GM21423 (cell line): ENCODE measurements around the gene SLC47A2.

ENCODE experiments used
- ATAC-seq: cut with Tn5 transposase; IDR thresholded peaks from one replicate; pipeline ENCODE4 v1.9.1; 2021; ENCODE audit warnings: mild to moderate bottlenecking, moderate library complexity; ENCODE audit not compliant: unreplicated experiment

Gene SLC47A2

DNA sequence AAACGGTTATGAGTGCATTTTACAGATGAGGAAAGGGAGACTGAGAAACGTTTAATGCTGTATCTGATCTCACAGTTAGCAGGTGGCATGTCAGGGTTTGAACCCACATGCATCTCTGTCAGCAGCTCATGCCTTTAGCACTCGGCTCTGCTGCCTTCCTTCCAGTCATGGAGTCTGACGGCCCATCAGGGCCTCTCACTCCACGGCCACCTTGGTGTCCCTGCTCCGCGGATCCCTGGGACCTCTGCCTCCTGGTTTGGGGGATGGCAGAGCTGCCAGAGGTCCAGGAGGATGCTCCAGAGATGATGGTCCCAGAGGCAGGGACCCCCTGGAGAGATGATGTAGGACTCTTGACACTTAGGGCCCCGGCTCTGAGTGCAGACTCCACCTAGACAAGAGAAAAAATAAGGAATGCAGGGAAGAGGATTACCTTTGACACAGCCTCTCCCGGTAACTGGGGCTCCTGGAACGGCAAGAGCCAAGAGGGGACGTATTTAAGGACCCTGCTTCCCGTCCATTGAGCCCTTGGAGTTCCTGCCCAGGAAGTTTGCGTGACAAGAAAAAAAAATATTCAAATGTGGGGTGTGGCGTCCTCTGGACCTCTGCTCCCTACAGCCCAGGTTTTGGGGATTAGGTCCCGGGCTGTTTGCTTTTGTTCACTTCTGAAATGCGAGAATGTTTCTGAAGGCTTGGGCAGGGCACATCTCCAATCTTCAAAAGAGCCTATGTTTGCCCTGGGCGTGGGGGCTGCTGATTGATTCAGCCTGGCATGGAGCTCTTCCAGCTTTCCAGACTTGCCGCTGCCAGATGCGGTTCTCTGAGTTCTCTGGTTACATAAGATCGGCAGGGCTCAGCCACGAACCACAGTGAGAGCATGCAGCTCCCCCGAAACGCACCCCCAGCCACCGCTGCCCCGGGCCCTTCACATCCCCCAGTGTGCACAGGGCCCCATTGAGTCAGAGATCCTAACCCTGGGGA is 31.7 kb upstream of the SLC47A2 start, which contains the start of gene ALDH3A1:
Gene ALDH3A1 (minus strand): TSS at position 470 of the 978 bp plus-strand sequence. CDS start 3,169 bp downstream, outside the sequence.
- ATAC-seq, result no peak

DNA sequence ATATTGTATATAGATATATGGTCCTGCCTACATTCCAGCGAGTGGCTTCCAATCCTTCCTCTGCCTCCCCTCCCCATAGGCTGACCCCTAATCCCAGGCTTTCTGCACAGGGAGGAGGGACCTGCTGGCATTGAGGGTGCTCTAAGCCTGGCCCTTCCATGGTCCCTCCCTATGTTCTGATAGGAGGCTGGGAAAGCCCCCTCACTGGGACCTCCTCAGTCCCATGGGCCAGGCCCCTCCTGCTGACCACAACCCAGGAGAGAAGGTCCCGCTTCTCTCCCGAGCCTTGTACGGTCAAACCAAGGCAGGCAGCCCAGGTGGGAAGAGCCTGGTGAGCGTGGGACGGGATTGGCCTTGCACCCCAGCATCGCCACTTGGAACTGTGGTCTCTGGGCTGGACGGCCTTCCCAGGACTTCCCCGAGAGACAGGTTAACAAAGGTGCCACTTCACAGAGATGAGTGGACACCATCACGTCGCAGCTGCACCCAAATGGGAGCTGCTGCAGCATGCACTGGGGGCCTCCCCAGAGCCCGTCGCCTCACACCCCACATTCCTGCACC is 30.9 kb upstream of the SLC47A2 start:
- ATAC-seq, result no peak

DNA sequence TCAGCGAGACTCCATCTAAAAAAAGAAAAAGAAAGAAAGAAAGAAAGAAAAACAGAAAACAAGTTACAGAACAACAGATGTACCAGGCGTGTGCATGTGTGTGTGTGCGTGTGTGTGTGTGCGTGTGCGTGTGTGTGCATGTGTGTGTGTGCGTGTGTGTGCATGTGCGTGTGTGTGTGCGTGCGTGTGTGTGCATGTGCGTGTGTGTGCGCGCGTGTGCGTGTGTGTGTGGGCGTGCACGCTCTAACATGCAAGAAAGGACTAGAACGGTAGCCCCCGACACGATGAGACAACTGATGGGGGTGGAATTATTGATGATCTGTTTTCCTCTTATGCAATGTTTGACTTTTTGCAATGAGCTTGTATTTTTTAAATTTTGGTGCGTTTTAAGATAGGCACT is 30.1 kb upstream of the SLC47A2 start:
- ATAC-seq, result no peak

DNA sequence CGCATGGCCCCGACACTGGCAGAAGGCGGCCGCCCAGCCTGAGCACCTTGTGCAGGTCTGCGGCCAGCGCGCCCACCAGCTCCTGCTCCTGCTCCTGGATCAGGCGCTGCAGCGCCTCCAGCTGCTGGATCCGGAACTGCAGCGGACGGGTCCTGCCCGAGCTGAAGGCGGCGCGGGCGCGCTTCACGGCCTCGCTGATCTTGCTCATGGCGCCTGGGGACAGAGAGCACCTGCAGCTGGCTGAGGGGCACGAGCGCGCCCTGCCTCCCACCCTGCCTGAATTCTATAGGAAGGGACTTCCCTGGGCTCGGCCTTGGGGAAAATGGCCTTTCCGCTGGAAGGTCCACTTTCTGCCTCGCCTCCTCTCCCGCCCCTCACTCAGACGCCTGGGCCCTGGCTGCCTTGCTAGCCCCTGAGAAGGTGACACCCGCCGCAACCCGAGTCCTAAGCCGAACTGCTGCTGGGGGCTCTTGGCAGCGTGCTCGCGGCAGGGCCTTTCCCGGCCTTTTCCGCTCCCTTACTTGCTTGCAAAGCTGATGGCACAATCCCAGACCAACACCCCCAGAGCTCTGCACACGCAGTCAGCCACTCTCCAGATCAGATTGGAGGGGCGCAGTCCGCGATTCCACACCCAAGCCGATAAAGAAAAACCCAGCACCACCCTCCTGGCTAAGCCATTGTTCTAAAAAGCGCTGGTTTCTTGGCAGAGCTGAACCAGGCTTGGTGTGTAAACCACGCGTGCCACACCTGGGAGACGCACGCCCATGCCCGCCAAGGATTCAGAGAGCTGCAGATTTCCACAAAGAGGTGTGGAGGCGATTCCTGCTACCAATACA is 28.8 kb upstream of the SLC47A2 start:
- peak; percentile 57 for ATAC-seq

DNA sequence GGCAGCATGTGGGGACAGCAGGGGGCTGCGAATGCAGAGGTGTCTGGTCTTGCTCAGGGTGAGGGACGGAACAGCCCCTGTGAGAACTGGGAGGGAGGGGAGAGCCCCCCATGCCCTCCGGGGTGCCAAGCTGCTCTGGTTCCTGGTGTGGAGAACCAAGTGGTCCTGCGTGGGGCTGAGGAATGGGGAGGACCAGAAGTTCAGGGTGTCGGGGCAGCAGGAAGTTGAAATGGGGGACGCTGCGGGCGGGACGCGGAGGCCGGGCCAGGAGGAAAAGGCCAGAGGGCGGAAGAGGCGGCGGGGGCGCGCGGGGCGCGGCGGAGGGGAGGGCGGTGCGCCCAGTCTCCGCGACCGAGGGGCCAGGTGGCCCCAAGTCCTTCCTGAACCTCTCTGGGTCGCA is 28.1 kb upstream of the SLC47A2 start:
- peak; percentile 17 for ATAC-seq

DNA sequence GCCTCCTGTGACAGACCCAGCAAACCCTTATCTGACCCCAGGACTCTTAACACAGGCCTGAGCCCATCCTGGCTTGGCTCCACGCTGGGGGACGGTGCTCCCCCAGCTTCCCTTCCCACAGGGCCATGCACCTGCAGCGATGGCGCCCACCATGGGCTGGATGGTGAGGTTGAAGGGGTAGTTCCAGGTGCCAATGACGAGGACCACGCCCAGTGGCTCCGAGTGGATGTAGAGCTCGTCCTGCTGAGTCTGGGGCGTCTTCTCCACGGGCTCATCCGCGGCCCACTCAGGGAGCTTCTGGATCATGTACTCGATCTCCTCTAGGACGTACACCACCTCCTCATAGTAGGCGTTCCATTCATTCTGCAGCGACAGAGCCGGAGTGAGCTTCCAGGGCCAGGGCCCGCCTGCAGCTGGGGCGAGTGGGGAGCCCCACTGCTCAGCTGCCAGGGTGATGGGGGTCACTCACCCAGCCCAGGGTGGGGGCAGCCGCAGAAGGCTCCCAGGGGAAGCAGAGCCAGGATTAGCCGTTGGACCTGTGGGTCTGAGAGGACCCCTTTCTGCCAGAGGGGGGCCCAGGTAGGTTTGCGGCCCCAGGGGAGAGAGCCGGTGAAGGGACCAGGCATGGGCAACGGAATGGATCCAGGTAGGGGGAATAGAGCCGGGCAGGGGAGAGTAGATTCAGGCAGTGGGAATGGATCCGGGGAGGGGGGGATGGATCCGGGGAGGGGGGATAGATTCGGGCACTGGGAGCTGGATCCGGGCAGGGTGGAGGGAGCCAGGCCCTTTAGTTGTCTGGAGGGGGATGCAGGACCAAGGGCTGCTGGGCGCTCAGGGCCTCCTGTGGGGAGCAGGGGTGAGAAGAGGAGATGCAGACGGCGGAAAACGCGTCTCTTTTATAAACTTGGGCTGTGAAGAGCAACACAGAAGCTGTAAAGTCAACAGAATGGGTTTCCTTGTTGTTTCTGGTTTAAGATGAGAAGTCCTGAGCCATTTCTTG is 27.0 kb upstream of the SLC47A2 start:
- ATAC-seq, result no peak

DNA sequence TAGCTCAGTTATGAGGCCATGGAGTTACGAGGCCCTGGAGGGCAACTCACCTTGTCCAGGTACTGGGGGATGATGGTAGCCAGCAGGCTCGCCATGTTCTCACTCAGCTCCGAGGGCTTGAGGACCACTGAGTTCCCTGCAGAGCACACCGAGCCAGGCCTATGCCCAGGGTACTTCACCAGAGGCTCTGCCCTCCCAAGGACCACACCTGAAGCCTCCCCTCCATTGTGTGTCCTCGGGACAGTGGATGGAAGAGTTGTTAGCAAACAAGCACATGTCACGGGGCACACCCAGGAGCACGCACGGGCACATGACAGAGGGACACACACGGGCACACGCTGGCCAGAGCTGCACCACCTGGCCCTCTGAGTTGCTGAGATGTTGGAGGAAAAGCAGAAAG is 26.1 kb upstream of the SLC47A2 start:
- ATAC-seq, result no peak

DNA sequence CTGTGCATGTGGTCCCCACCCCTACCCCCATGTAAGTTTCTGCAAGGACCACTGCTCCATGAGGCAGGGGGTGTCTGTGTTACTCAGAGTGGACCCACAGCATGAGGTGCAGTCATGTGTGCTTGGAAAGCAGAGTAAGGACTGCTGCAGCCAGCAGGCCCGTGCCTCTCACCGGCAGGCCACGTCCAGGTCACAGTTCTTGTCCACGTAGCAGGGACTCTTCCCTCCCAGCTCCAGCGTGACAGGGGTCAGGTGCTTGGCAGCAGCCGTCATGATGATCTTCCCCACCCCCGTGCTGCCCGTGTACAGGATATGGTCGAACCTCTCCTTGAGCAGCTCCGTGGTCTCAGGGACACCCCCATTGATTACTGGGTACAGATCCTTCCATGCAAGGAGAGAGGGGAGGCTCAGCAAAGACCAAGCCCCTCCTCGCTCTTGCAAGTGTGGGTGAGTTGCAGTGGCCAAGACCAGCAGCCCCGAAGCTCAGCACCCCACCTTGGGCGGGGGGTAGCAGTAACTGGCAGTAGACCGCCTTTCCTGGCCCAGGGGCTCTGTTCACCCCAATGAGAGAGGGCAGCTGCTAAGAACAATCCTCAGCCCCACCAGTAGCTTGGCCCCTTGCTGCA is 25.6 kb upstream of the SLC47A2 start:
- ATAC-seq, result no peak

DNA sequence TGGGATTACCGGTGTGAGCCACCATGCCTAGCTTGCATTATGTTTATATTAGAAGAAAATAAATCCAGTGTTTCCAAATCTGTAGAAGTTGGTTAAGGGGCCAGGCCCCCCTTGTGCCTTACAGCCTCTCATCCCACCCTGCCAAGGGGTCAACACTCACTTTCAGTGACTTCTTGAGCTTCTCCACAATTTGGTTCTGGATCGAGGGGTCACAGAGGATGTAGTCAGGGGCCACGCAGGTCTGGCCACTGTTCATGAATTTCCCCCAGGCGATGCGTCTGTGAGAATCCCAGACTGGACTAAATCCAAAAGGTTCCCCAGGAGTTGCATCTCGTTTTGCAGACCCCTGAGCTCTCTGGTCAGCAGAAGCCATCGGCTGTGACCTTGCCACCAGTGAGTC is 24.5 kb upstream of the SLC47A2 start:
- ATAC-seq, result no peak

DNA sequence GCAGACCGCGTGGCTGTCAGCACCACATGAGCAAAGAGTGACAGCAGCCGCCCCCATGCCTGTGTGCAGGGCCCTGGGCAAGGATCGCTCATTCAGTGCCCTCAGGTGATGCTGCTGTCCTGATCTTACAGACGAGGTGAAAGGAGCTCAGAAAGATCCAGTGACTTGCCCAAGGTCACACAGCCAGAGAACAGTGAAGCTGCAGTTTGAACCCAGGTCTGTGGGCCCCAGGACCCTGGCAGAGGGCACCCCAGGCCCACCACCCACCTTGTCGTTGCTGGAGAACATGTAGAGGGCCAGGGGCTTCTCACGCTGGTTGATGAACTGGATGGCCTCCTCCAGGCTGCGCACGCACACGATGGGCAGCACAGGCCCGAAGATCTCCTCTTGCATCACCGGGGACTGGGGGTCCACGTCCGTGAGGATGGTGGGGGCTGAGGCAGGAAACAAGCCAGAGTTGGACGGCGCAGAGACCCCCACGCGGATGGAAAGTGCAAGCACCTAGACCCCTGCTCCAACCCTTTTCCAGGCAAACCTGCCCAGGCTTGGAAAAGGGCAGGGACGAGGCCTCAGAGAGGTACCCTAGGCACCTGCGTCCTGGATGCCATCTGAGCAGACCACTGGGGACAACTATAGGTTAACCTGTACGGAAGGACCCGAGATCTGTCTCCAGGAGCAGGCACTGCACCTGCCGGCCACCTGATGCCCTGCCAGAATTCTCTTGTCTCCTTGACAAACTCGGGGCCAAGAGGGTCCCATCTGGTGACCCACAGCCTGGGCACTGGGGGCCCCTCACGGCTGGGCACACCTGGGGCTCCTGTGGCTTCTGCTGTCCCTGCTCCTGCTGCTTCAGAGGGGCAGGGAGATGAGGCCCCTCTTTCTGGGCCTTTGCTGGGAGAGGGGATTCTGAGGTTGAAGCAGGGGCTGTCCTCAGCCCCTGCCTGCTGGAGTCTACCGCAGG is 23.1 kb upstream of the SLC47A2 start:
- ATAC-seq, result no peak

DNA sequence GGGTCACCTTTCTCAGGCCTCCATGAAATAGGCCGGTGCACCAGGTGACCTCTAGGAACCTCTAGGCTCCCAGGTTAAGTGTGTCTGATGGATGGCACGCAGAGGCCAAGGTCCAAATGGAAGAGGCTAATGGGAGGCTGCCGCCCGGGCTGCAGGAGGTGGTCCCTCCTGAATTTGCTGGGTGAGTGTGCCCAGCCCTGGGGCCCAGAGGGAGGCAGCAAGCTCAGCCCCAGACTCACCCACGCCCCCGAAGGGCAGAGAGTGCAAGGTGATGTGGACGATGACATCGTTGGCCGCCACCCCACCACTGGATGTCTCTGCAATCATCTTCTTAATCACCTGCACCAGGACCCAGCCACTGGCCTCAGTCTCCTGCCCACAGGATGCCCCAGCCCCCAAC is 22.4 kb upstream of the SLC47A2 start:
- no peak for ATAC-seq

DNA sequence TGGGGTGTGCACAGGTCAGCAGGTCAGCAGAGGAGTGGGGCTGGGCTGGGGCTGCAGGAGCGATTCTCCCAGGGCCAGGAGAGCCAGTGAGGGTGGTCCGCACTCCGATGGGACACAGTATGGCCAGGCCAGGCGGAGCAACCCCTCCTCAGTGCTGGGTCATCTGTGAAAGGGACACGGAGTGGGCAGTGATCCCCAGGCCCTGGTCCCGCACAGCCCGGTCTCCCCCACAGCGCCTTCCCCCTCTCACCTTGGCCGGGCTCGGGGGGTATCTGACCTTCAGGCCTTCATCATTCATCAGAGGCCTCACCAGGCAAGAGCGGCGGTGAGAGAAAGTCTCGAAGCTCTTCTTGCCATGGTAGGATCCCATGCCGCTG is 21.7 kb upstream of the SLC47A2 start:
- no peak for ATAC-seq

DNA sequence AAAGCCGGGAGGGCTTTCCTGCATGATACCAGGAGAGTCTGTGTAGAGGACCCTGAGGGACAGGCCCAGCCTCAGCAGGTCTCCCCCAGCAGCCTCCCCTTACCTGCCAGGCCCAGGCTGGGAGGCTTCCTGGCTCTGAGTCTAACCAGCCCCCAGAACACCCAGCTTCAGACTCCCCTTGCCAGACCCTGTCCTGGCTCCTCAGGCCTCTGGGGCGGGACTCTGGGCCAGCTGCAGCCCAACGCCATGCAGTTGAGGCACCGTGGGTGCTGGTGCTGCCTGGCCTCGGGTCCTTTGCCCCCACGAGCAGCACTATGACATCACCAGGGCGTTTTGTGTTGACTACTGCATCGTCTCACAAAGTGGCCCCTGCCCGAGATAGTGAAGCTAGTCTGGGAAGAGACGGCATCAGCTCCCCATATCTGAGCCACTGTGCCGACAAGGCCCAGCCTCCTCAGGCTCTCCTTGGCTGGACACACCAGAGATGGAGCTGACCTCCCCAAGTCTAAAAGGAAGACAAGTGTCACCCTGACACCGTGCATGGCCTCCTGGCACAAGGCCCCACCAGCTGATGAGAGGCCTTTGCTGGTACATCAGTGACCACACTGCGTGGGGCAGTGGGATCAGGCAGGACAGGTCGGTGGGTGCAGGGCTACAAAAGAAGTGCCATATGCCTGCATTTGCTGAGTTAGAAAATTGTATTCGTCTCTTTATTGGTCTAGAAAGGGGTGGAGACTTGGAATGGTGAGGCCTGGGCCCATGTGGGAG is 21.1 kb upstream of the SLC47A2 start:
- ATAC-seq, result no peak

DNA sequence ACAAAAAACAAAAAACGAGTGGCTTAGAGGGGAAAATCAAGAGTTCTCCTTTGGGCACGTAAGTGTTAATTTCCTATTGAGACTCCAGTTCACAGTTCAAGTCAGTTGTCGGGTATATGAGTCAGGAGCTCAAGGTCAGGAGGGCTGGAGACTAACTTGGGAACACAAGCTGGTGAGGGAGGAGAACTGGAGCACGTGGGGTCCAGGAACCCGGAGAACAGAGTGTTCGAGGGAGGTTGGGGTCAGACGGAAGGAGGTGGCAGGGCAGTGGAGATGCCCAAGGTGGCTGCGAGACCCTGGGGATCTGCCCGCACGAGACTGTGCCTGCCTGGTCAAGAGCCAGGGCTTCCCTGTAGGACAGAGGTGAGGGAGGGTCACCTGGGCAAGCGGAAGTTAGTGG is 19.7 kb upstream of the SLC47A2 start:
- ATAC-seq, result no peak

DNA sequence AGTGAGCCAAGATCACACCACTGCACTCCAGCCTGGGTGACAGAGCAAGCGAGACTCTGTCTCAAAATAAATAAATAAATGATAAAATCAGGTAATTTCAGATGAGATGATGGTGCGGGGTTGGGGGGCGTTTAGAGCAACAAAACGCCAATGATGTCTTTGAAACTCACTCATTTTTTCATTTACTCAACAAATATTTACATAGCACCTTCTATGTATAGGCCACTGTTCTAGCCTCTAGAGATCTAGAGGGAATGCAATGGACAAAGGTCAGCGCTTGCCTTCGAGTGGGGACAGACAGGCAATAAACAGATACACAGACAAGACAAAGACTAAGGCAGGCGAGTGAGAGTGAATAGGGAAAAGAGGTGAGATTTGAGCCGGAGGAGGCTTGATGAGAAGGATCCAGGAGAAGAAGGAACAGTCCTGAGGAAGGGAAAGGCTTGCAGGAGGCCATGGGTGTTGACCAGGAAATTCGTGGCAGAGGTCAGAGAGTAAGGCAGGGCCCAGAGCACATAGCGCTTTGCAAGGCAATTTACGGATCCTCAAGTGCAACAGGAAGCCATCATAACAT is 17.7 kb upstream of the SLC47A2 start:
- ATAC-seq, result no peak

DNA sequence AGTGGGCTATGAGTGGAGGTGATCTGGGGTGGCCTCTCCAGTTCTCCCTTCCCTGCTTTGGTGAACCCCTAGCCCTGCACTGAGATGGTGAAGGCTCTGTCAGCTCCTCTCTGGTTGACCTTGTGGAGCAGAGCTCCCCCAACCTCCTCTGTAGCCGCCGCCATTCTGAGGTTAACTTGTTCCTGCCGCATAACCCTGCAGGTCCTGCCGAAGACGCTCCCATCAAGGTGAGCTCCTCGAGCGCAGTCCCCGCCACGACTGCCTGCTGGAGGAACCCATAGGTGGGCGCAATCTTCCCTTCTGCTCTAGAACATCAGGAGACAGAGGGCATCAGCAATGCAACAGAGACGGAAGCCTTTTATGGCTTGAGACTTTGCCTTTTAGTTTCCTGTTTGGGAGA is 15.2 kb upstream of the SLC47A2 start:
- ATAC-seq, result no peak

DNA sequence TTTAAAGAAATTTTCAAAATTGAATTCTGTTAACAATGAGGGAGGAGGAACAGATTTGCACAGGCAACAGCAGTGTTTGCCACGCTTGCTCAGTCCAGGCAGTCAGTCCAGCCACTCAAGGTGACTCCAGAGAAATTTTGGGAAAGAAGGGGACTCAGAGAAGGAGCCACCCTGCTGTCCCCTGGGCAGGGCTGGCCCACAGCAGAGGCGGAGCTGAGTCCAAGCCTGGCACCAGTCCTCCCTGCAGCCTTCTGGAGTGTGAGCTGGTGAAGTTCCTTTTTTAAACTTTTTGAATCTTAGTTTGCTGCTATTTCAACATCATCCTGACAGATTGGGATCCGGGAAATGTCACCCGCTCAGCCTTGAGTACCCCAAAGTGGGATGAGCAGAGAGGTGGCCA is 14.5 kb upstream of the SLC47A2 start:
- ATAC-seq, result no peak

DNA sequence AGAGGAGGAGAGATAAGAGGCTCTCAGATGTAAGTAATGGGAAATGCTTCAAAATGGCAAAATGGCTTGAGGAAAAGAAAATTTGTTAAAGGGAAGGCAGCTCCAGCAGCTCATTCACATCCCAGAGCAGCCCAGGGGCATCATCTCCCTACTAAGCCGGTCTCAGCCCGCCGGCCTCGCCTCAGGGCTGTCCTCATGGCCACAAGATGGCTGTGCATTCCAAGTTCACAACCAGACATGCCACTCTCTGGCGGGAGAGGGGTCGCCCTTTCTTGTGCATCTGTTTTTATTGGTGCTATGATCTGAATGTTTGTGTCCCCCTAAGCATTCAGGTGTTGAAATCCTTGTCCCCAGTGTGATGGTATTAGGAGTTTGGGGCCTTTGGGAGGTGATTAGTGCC is 13.5 kb upstream of the SLC47A2 start:
- ATAC-seq, result no peak
